Astrocyte (in vitro differentiated cells and primary cell): ENCODE results near the gene FILIP1L. TPM values are rescaled to one million over a fixed set of nuclear protein-coding genes. Genes with fewer than 3 reads are reported as not detected.

Experiments used
- DNase-seq: peaks from one replicate; pipeline ENCODE4 v3.0.0-alpha.2; 2010; ENCODE audit warnings: low read depth
- FAIRE-seq: peaks from 2 replicates; lab custom pipeline; 2011; peaks lifted over from hg19 to GRCh38; lab: Jason Lieb, UNC
- H2AFZ ChIP-seq: 2 replicates; pipeline ENCODE4 v1.6.0; 2012; ENCODE audit warnings: low read depth, low read length, inconsistent platforms
- H3K27ac ChIP-seq: 2 replicates; pipeline ENCODE4 v1.5.1; 2011; ENCODE audit warnings: low read depth, low read length, inconsistent platforms
- H3K27me3 ChIP-seq: 2 replicates; pipeline ENCODE4 v1.6.0; 2011; ENCODE audit warnings: low read length, inconsistent platforms; ENCODE audit not compliant: insufficient read depth
- H3K36me3 ChIP-seq: 2 replicates; pipeline ENCODE4 v1.5.1; 2011; ENCODE audit warnings: low read length, inconsistent platforms; ENCODE audit not compliant: insufficient read depth
- H3K4me1 ChIP-seq: 2 replicates; pipeline ENCODE4 v1.5.1; 2011; ENCODE audit warnings: low read length, inconsistent platforms; ENCODE audit not compliant: insufficient read depth
- H3K4me2 ChIP-seq: 2 replicates; pipeline ENCODE4 v1.6.0; 2012; ENCODE audit warnings: low read length, inconsistent platforms
- H3K4me3 ChIP-seq: 2 replicates; pipeline ENCODE4 v1.5.1; 2011; ENCODE audit warnings: low read depth, mild to moderate bottlenecking, low read length, inconsistent platforms; ENCODE audit not compliant: insufficient read depth
- H3K79me2 ChIP-seq: 2 replicates; pipeline ENCODE4 v1.6.0; 2012; ENCODE audit warnings: mild to moderate bottlenecking, low read length, inconsistent platforms; ENCODE audit not compliant: insufficient read depth
- H3K9ac ChIP-seq: 2 replicates; pipeline ENCODE4 v1.6.0; 2012; ENCODE audit warnings: mild to moderate bottlenecking, low read length, inconsistent platforms
- H3K9me3 ChIP-seq: 2 replicates; pipeline ENCODE4 v1.5.1; 2012; ENCODE audit warnings: low read depth, mild to moderate bottlenecking, low read length, inconsistent platforms; ENCODE audit not compliant: insufficient read depth
- H4K20me1 ChIP-seq: 2 replicates; pipeline ENCODE4 v1.6.0; 2012; ENCODE audit warnings: low read length, inconsistent platforms; ENCODE audit not compliant: insufficient read depth
- H3K27ac Mint-ChIP-seq: one replicate; pipeline ENCODE4 v1.8.0; 2021; ENCODE audit warnings: mild to moderate bottlenecking, mixed read lengths; ENCODE audit not compliant: unreplicated experiment
- H3K27me3 Mint-ChIP-seq: one replicate; pipeline ENCODE4 v1.8.0; 2021; ENCODE audit warnings: low read depth, mixed read lengths; ENCODE audit not compliant: unreplicated experiment
- H3K36me3 Mint-ChIP-seq: one replicate; pipeline ENCODE4 v1.8.0; 2021; ENCODE audit warnings: low read depth, mixed read lengths; ENCODE audit not compliant: unreplicated experiment
- H3K4me1 Mint-ChIP-seq: one replicate; pipeline ENCODE4 v1.8.0; 2021; ENCODE audit warnings: low read depth, mixed read lengths; ENCODE audit not compliant: unreplicated experiment
- H3K4me3 Mint-ChIP-seq: one replicate; pipeline ENCODE4 v1.8.0; 2021; ENCODE audit warnings: mild to moderate bottlenecking, moderate library complexity, mixed read lengths; ENCODE audit not compliant: unreplicated experiment
- H3K9me3 Mint-ChIP-seq: one replicate; pipeline ENCODE4 v1.8.0; 2021; ENCODE audit warnings: mild to moderate bottlenecking, mixed read lengths; ENCODE audit not compliant: unreplicated experiment
- CTCF ChIP-seq: IDR thresholded peaks from 2 replicates; pipeline ENCODE4 v1.5.1; 2011; ENCODE audit warnings: low read depth, mild to moderate bottlenecking, inconsistent platforms, low read length, moderate library complexity; ENCODE audit not compliant: insufficient read depth
- EZH2 ChIP-seq: IDR thresholded peaks from 2 replicates; pipeline ENCODE4 v1.6.1; 2012; ENCODE audit warnings: mild to moderate bottlenecking, low read length, inconsistent platforms; ENCODE audit not compliant: insufficient read depth
- total RNA-seq: library from RNA; stranded (reverse); gene quantifications from 2 replicates; pipeline ENCODE4 v1.2.1, GENCODE V29; 2021

Gene FILIP1L
- total RNA-seq, 1 donor from 2014 or later = 209 TPM

- no peak for DNase-seq
- Mint-ChIP-seq H3K27ac (no peak overlapping the region), H3K36me3 (no peaks in the 10 kb centered on the region), H3K4me3 (no peak overlapping the region), H3K27me3 (no peaks in the 10 kb centered on the region), H3K9me3 (peaks cover 2% of the 10 kb centered on the region), H3K4me1 (peaks cover 31% of the 10 kb centered on the region)
- TF ChIP-seq EZH2 = no peak
- TF ChIP-seq CTCF = no peak
- FAIRE-seq = no peak
- no peaks in the 10 kb centered on the region for H3K79me2 ChIP-seq
- H3K4me3 ChIP-seq = no peak overlapping the region
- H3K27ac ChIP-seq = no peak overlapping the region
- no peak overlapping the region for H3K4me2 ChIP-seq
- no peaks in the 10 kb centered on the region for H3K27me3 ChIP-seq
- no peaks in the 10 kb centered on the region for H3K9me3 ChIP-seq
- no peaks in the 10 kb centered on the region for H3K36me3 ChIP-seq
- H4K20me1 ChIP-seq = no peaks in the 10 kb centered on the region
- H3K9ac ChIP-seq = no peak overlapping the region
- no peak overlapping the region for H2AFZ ChIP-seq
- peaks cover 12% of the 10 kb centered on the region for H3K4me1 ChIP-seq
Measured at GRCh38 chr3:99965681-99966408, 148.5 kb downstream of the FILIP1L start.

DNA sequence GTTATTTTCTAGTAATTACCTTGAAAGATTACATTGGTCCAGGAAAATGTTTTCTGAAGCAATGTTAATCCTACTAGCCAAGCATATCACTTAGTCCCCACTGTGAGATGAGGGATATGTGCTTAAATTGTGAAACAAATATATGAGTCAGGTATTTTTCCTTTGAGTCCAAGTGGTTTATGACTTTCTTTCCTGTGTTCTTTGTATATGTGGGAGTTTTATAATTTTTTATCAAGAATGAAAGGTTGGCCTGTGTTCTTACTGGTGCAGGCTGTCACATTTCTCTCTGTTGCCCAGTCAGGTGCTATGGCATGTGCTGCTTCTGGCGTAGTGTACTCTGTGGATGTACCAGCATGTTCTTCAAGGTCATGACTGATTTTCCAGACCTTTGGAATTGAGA is 149.2 kb downstream of the FILIP1L start:
- Mint-ChIP-seq H3K27ac (no peak overlapping the region), H3K4me1 (peaks cover 35% of the 10 kb centered on the region), H3K4me3 (no peak overlapping the region), H3K36me3 (no peaks in the 10 kb centered on the region), H3K27me3 (no peaks in the 10 kb centered on the region), H3K9me3 (peaks cover 2% of the 10 kb centered on the region)
- Histone ChIP-seq H3K79me2 (no peaks in the 10 kb centered on the region), H3K4me3 (no peak overlapping the region), H3K27me3 (no peaks in the 10 kb centered on the region), H3K36me3 (no peaks in the 10 kb centered on the region), H3K27ac (no peak overlapping the region), H3K9ac (no peak overlapping the region), H3K4me1 (peaks cover 13% of the 10 kb centered on the region), H3K4me2 (no peak overlapping the region), H2AFZ (no peak overlapping the region), H3K9me3 (no peaks in the 10 kb centered on the region), H4K20me1 (no peaks in the 10 kb centered on the region)
- DNase-seq = peak; percentile 60
- no peak for FAIRE-seq
- TF ChIP-seq EZH2 (no peak), CTCF (no peak)

- H3K27ac Mint-ChIP-seq = peak overlapping the region; percentile 42
- H3K27me3 Mint-ChIP-seq = no peaks in the 10 kb centered on the region
- H3K4me2 ChIP-seq = peak overlapping the region; percentile 2
- H2AFZ ChIP-seq = no peak overlapping the region
- peaks cover 37% of the 10 kb centered on the region for H3K4me1 Mint-ChIP-seq
- DNase-seq (peak; percentile 94), FAIRE-seq (peak; percentile 62)
- peak overlapping the region; percentile 33 for H3K27ac ChIP-seq
- H3K9ac ChIP-seq = peak overlapping the region; percentile 15
- H3K4me3 Mint-ChIP-seq = no peak overlapping the region
- no peak overlapping the region for H3K4me3 ChIP-seq
- TF ChIP-seq EZH2 (no peak), CTCF (no peak)
- H3K79me2 ChIP-seq = no peaks in the 10 kb centered on the region
- no peaks in the 10 kb centered on the region for H3K9me3 Mint-ChIP-seq
- H3K36me3 Mint-ChIP-seq = no peaks in the 10 kb centered on the region
- no peaks in the 10 kb centered on the region for H3K9me3 ChIP-seq
- H3K4me1 ChIP-seq = peaks cover 13% of the 10 kb centered on the region
- H3K27me3 ChIP-seq = no peaks in the 10 kb centered on the region
- H3K36me3 ChIP-seq = no peaks in the 10 kb centered on the region
- no peaks in the 10 kb centered on the region for H4K20me1 ChIP-seq
Measured at GRCh38 chr3:99962703-99963102, 151.6 kb downstream of the FILIP1L start.
